Panc1 (cell line): ENCODE data around the gene WIPF2. TPM values are rescaled to one million over a fixed set of nuclear protein-coding genes. Genes with fewer than 3 reads are reported as not detected.

Source experiments
- ATAC-seq: fragments of 200-7000 bp; cut with Tn5 transposase; 2 replicates; pipeline ENCODE4 v1.9.1; 2020; ENCODE audit warnings: mild to moderate bottlenecking, moderate library complexity
- BruUV-seq: library from RNA; stranded (reverse); fragments of 400-500 nt; replicated peaks from 2 replicates; lab custom pipeline; 2021; lab: Mats Ljungman, UMichigan
- CTCF ChIA-PET: fragments of 300-600 bp; sonication (Branson Sonifier 250); formaldehyde crosslinking; loops from one replicate; lab custom pipeline; 2022; ENCODE audit warnings: antibody characterized with exemption; lab: Charles Lee
- POLR2A ChIA-PET: fragments of 300-600 bp; sonication (Branson Sonifier 250); formaldehyde crosslinking; loops from one replicate; lab custom pipeline; 2022; ENCODE audit warnings: antibody characterized with exemption; lab: Charles Lee
- DNase-seq: peaks from one replicate; pipeline ENCODE4 v3.0.0-alpha.2; 2010; ENCODE audit warnings: low read depth, low spot score
- H3K27ac ChIP-seq: 2 replicates; pipeline ENCODE4 v1.5.1; 2011; ENCODE audit warnings: mild to moderate bottlenecking, low read length, inconsistent platforms
- H3K27me3 ChIP-seq: fragments of 200-500 bp; sonication (Bioruptor generic); 2 replicates; pipeline ENCODE4 v1.6.0; 2014; ENCODE audit warnings: low read length, inconsistent platforms; ENCODE audit not compliant: control insufficient read depth, insufficient read depth
- H3K36me3 ChIP-seq: fragments of 200-500 bp; sonication (Bioruptor generic); 2 replicates; pipeline ENCODE4 v1.5.1; 2014; ENCODE audit warnings: inconsistent platforms, mild to moderate bottlenecking, low read length, moderate library complexity; ENCODE audit not compliant: control insufficient read depth, insufficient read depth
- H3K4me1 ChIP-seq: 2 replicates; pipeline ENCODE4 v1.5.1; 2011; ENCODE audit warnings: inconsistent platforms, mild to moderate bottlenecking, low read length, moderate library complexity; ENCODE audit not compliant: control insufficient read depth, insufficient read depth
- H3K4me3 ChIP-seq, 2 experiments: 2 replicates each; pipeline ENCODE4 v1.5.1; 2011 to 2012; ENCODE audit warnings: low read depth in 2 of 2, low read length in 2 of 2, mild to moderate bottlenecking in 2 of 2, inconsistent platforms in 1 of 2, moderate library complexity in 1 of 2
- H3K9me3 ChIP-seq: fragments of 200-500 bp; sonication (Bioruptor generic); 2 replicates; pipeline ENCODE4 v1.5.1; 2014; ENCODE audit warnings: low read depth, mild to moderate bottlenecking, inconsistent platforms, low read length, moderate library complexity; ENCODE audit not compliant: control insufficient read depth, insufficient read depth
- CTCF ChIP-seq: fragments of 450-650 bp; IDR thresholded peaks from 2 replicates; pipeline ENCODE4 v1.5.1; 2017; ENCODE audit warnings: mild to moderate bottlenecking
- POLR2AphosphoS5 ChIP-seq: IDR thresholded peaks from 2 replicates; pipeline ENCODE4 v1.6.1; 2012; ENCODE audit warnings: mild to moderate bottlenecking, low read depth, low read length, moderate library complexity
- REST ChIP-seq, 2 experiments: IDR thresholded peaks; 2 replicates each; pipeline ENCODE4 v1.6.1; 2011 to 2012; ENCODE audit warnings: low read depth in 2 of 2, control low read depth in 1 of 2, low read length in 1 of 2, mild to moderate bottlenecking in 1 of 2, moderate library complexity in 1 of 2; ENCODE audit not compliant: insufficient read depth in 1 of 2
- SIN3A ChIP-seq: IDR thresholded peaks from 2 replicates; pipeline ENCODE4 v1.6.1; 2012; ENCODE audit warnings: low read depth, mild to moderate bottlenecking, low read length, moderate library complexity, borderline replicate concordance; ENCODE audit not compliant: insufficient read depth
- TCF7L2 ChIP-seq: IDR thresholded peaks from 2 replicates; pipeline ENCODE4 v1.6.1; 2011; ENCODE audit warnings: mild to moderate bottlenecking, low read depth, low read length, inconsistent platforms
- in situ Hi-C: cut with HindIII; loops from 2 replicates; pipeline ENCODE4 v1.10.0; 2016; ENCODE audit warnings: low sequenced_read_pairs, low pct_unique_long_range_greater_than_20kb
- intact Hi-C: fragments of 100-400 bp; cut with micrococcal nuclease; formaldehyde crosslinking; loops from one replicate; pipeline ENCODE4 v1.10.0; 2022; ENCODE audit not compliant: unreplicated experiment
- total RNA-seq: library from RNA; stranded (reverse); gene quantifications from one replicate; pipeline ENCODE4 v1.2.1, GENCODE V29; 2021; ENCODE audit not compliant: unreplicated experiment

WIPF2 gene
- total RNA-seq, 1 experiment from 2014 or later = 45.9 TPM

- DNase-seq = no peak
- no peak for ATAC-seq
These were observed 87.3 kb downstream of the WIPF2 start for GRCh38 chr17:40306395-40306794.

GRCh38 chr17:40307001-40307730, 88.1 kb downstream of the WIPF2 start:
- H3K27me3 ChIP-seq = no peaks in the 10 kb centered on the region
- H3K36me3 ChIP-seq = no peaks in the 10 kb centered on the region; the same call in 1 of the 2 replicates
- DNase-seq (no peak), ATAC-seq (peak; percentile 43)
- 0 out of 2 replicates have a peak, but pooled peaks have one; percentile 22 for TF ChIP-seq POLR2AphosphoS5
- no peak for TF ChIP-seq CTCF
- TF ChIP-seq SIN3A = 0 out of 2 replicates have a peak, but pooled peaks have one; percentile 42
- intact Hi-C loops (loop anchor here (10.0 kb wide), 1 partner anchor 108 kb away; the partner anchor contains the start of gene TOP2A), in situ Hi-C loops (no loop called here)
- ChIA-PET POLR2A (interaction anchor here (0.6 to 1.1 kb wide), 4 partner anchors 7 to 239 kb away, joined by 3 to 5 read pairs (median 4); no protein-coding TSS in a partner anchor), CTCF (interaction anchor here (0.6 to 6.9 kb wide), 5 partner anchors 10 to 1217 kb away, joined by 3 to 81 read pairs (median 5); no protein-coding TSS in a partner anchor)
- H3K4me1 ChIP-seq = peaks cover 81% of the 10 kb centered on the region
- no peaks in the 10 kb centered on the region for H3K9me3 ChIP-seq
- no TSS peak for BruUV-seq
- H3K27ac ChIP-seq = peak overlapping the region; percentile 95
- no peak overlapping the region for H3K4me3 ChIP-seq

More at GRCh38 chr17:40306395-40306794, 87.3 kb downstream of the WIPF2 start:
- intact Hi-C loops (loop anchor here (10.0 kb wide), 1 partner anchor 108 kb away; the partner anchor contains the start of gene TOP2A), in situ Hi-C loops (no loop called here)
- peaks cover 4% of the 10 kb centered on the region; the same call in 1 of the 2 replicates for H3K36me3 ChIP-seq
- peak overlapping the region; percentile 95 for H3K27ac ChIP-seq
- TF ChIP-seq TCF7L2 (no peak), POLR2AphosphoS5 (0 out of 2 replicates have a peak, but pooled peaks have one; percentile 22)
- no peak overlapping the region for H3K4me3 ChIP-seq
- ChIA-PET POLR2A (interaction anchor here (1.1 kb wide), 1 partner anchor 15 kb away, joined by 3 read pairs; no protein-coding TSS in a partner anchor), CTCF (interaction anchor here (0.6 to 6.9 kb wide), 3 partner anchors 11 to 107 kb away, joined by 3 to 81 read pairs (median 18); no protein-coding TSS in a partner anchor)
- H3K9me3 ChIP-seq = no peaks in the 10 kb centered on the region
- no peaks in the 10 kb centered on the region for H3K27me3 ChIP-seq
- H3K4me1 ChIP-seq = peaks cover 74% of the 10 kb centered on the region
- no TSS peak for BruUV-seq

- TF ChIP-seq POLR2AphosphoS5 = no peak; the same call in none of the 2 replicates
- no peak for TF ChIP-seq CTCF
- peak; percentile 39; the same call in 1 of the 2 replicates for TF ChIP-seq TCF7L2
- TF ChIP-seq SIN3A = no peak
- TF ChIP-seq REST (IDR thresholded peaks at IDR 0.05; ENCODE audit: insufficient read depth in 1 of 2, low read depth in 2 of 2, low read length in 1 of 2) = no peak
- Histone ChIP-seq H3K4me3 (no peak overlapping the region), H3K9me3 (no peaks in the 10 kb centered on the region), H3K27me3 (no peaks in the 10 kb centered on the region), H3K36me3 (no peaks in the 10 kb centered on the region), H3K27ac (peak overlapping the region; percentile 95), H3K4me1 (peaks cover 88% of the 10 kb centered on the region)
- in situ Hi-C loops (no loop called here), intact Hi-C loops (loop anchor here (10.0 kb wide), 1 partner anchor 107 kb away; the partner anchor contains the start of gene TOP2A)
- no TSS peak for BruUV-seq
- ATAC-seq (no peak), DNase-seq (no peak)
- ChIA-PET POLR2A (interaction anchor here (0.5 to 0.9 kb wide), 4 partner anchors 8 to 246 kb away, joined by 3 to 5 read pairs (median 4); no protein-coding TSS in a partner anchor), CTCF (interaction anchor here (0.6 to 6.9 kb wide), 6 partner anchors 9 to 1217 kb away, joined by 3 to 81 read pairs (median 4); no protein-coding TSS in a partner anchor)
These were observed 88.7 kb downstream of the WIPF2 start for GRCh38 chr17:40307740-40308239.
